CD8-positive, alpha-beta memory T cell (primary cell): ENCODE results near the gene DOCK2. TPM values are rescaled to one million over a fixed set of nuclear protein-coding genes. Genes with fewer than 3 reads are reported as not detected.

Experiments
- CTCF ChIA-PET: fragments of 350-600 bp; sonication (Branson Sonifier 250); formaldehyde crosslinking; loops from one replicate; lab custom pipeline; 2021; ENCODE audit warnings: antibody characterized with exemption; lab: Charles Lee
- POLR2A ChIA-PET: fragments of 350-600 bp; sonication (Branson Sonifier 250); formaldehyde crosslinking; loops from one replicate; lab custom pipeline; 2021; ENCODE audit warnings: antibody characterized with exemption; lab: Charles Lee
- DNase-seq, 5 donors: peaks; one replicate each; pipeline versions ENCODE4 v3.0.0 to v3.0.0-alpha.2; 2020 to 2022; ENCODE audit warnings: mixed read lengths in 1 of 5
- H3K27ac ChIP-seq: one replicate; pipeline ENCODE4 v1.7.0; 2013; ENCODE audit warnings: low read depth, mild to moderate bottlenecking, low read length, moderate library complexity
- H3K27me3 ChIP-seq: 2 replicates; pipeline ENCODE4 v1.7.0; 2013; ENCODE audit warnings: low read length, mild to moderate bottlenecking; ENCODE audit not compliant: insufficient read depth, poor library complexity, severe bottlenecking
- H3K36me3 ChIP-seq: 2 replicates; pipeline ENCODE4 v1.7.0; 2013; ENCODE audit warnings: mild to moderate bottlenecking, low read length, moderate library complexity; ENCODE audit not compliant: insufficient read depth
- H3K4me1 ChIP-seq: 2 replicates; pipeline ENCODE4 v1.7.0; 2013; ENCODE audit warnings: mild to moderate bottlenecking, low read length, moderate library complexity; ENCODE audit not compliant: insufficient read depth
- H3K4me3 ChIP-seq: 2 replicates; pipeline ENCODE4 v1.7.0; 2013; ENCODE audit warnings: mild to moderate bottlenecking, low read length
- H3K9me3 ChIP-seq: 2 replicates; pipeline ENCODE4 v1.7.0; 2013; ENCODE audit warnings: mild to moderate bottlenecking, low read length
- H3K27ac Mint-ChIP-seq, 8 donors: one replicate each; pipeline ENCODE4 v1.8.0; 2020 to 2021; ENCODE audit warnings: mixed read lengths in 8 of 8, mild to moderate bottlenecking in 6 of 8, inconsistent platforms in 3 of 8, moderate library complexity in 3 of 8
- H3K27me3 Mint-ChIP-seq, 2 donors: one replicate each; pipeline ENCODE4 v1.8.0; 2020 to 2021; ENCODE audit warnings: mixed read lengths in 2 of 2, mild to moderate bottlenecking in 1 of 2, moderate library complexity in 1 of 2
- H3K36me3 Mint-ChIP-seq, 3 donors: one replicate each; pipeline ENCODE4 v1.8.0; 2020 to 2021; ENCODE audit warnings: mixed read lengths in 3 of 3, inconsistent platforms in 1 of 3, mild to moderate bottlenecking in 1 of 3
- H3K4me1 Mint-ChIP-seq, 3 donors: one replicate each; pipeline ENCODE4 v1.8.0; 2020 to 2021; ENCODE audit warnings: mixed read lengths in 3 of 3, inconsistent platforms in 1 of 3, mild to moderate bottlenecking in 1 of 3
- H3K4me3 Mint-ChIP-seq, 7 donors: one replicate each; pipeline ENCODE4 v1.8.0; 2020 to 2021; ENCODE audit warnings: mixed read lengths in 7 of 7, mild to moderate bottlenecking in 6 of 7, moderate library complexity in 4 of 7, inconsistent platforms in 2 of 7
- H3K9me3 Mint-ChIP-seq, 5 donors: one replicate each; pipeline ENCODE4 v1.8.0; 2020 to 2022; ENCODE audit warnings: mixed read lengths in 5 of 5, mild to moderate bottlenecking in 3 of 5, moderate library complexity in 2 of 5, inconsistent platforms in 1 of 5
- polyA plus RNA-seq: library from polyadenylated mRNA; unstranded; fragments of 300-500 nt; fragmentation: Illumina TruSeq; gene quantifications from one replicate; pipeline ENCODE4 v1.2.3, GENCODE V29; 2021
- total RNA-seq, 2 experiments: library from RNA; stranded (reverse); gene quantifications; one replicate each; pipeline ENCODE4 v1.2.3, GENCODE V29; 2021

The DOCK2 gene
- total and polyA plus RNA-seq, 3 experiments from 2014 or later, result 102 to 157 (median 155) TPM

GRCh38 chr5:169895926-169896325, 258.9 kb downstream of the DOCK2 start:
- no peaks in the 10 kb centered on the region for H3K9me3 ChIP-seq
- POLR2A ChIA-PET, result no interaction called here
- H3K9me3 Mint-ChIP-seq, result no peaks in the 10 kb centered on the region
- H3K27ac Mint-ChIP-seq, result peak overlapping the region in 1 of 8 donors; percentile 40
- H3K4me1 ChIP-seq, result no peaks in the 10 kb centered on the region
- no peaks in the 10 kb centered on the region for H3K36me3 ChIP-seq
- no peaks in the 10 kb centered on the region for H3K27me3 Mint-ChIP-seq
- H3K4me3 Mint-ChIP-seq, result no peak overlapping the region
- H3K36me3 Mint-ChIP-seq, result peaks cover 0 to 66% (median 24%) of the 10 kb centered on the region in 3 donors
- H3K27ac ChIP-seq, result no peak overlapping the region
- CTCF ChIA-PET, result no interaction called here
- no peak for DNase-seq
- H3K4me1 Mint-ChIP-seq, result peaks cover 23 to 31% (median 30%) of the 10 kb centered on the region in 3 donors
- no peak overlapping the region for H3K4me3 ChIP-seq
- no peaks in the 10 kb centered on the region for H3K27me3 ChIP-seq

- H3K27me3 Mint-ChIP-seq, result no peaks in the 10 kb centered on the region
- H3K27me3 ChIP-seq, result no peaks in the 10 kb centered on the region
- no peak overlapping the region for H3K4me3 ChIP-seq
- H3K9me3 ChIP-seq, result no peaks in the 10 kb centered on the region
- H3K27ac ChIP-seq, result no peak overlapping the region
- ChIA-PET POLR2A (no interaction called here), CTCF (interaction anchor here (1.8 kb wide), 1 partner anchor 11 kb away, joined by 4 read pairs; no protein-coding TSS in a partner anchor)
- H3K4me3 Mint-ChIP-seq, result no peak overlapping the region
- peaks cover 0 to 66% (median 26%) of the 10 kb centered on the region in 3 donors for H3K36me3 Mint-ChIP-seq
- no peaks in the 10 kb centered on the region for H3K9me3 Mint-ChIP-seq
- peaks cover 30 to 41% (median 37%) of the 10 kb centered on the region in 3 donors for H3K4me1 Mint-ChIP-seq
- no peaks in the 10 kb centered on the region for H3K4me1 ChIP-seq
- H3K36me3 ChIP-seq, result no peaks in the 10 kb centered on the region
- H3K27ac Mint-ChIP-seq, result no peak overlapping the region
- no peak for DNase-seq
Measured at GRCh38 chr5:169897481-169897880, 260.4 kb downstream of the DOCK2 start.

GRCh38 chr5:169901896-169902295, 264.8 kb downstream of the DOCK2 start:
- Mint-ChIP-seq H3K4me1 (peaks cover 31 to 69% (median 37%) of the 10 kb centered on the region in 3 donors), H3K36me3 (peaks cover 0 to 49% (median 17%) of the 10 kb centered on the region in 3 donors), H3K9me3 (no peaks in the 10 kb centered on the region), H3K27me3 (no peaks in the 10 kb centered on the region), H3K27ac (peak overlapping the region in 4 of 8 donors; percentile 36 to 81 (median 58)), H3K4me3 (no peak overlapping the region)
- no peak overlapping the region for H3K4me3 ChIP-seq
- H3K27ac ChIP-seq, result no peak overlapping the region
- H3K4me1 ChIP-seq, result no peaks in the 10 kb centered on the region
- no peaks in the 10 kb centered on the region for H3K27me3 ChIP-seq
- ChIA-PET POLR2A (no interaction called here), CTCF (no interaction called here)
- no peaks in the 10 kb centered on the region for H3K9me3 ChIP-seq
- no peak for DNase-seq
- no peaks in the 10 kb centered on the region for H3K36me3 ChIP-seq

GRCh38 chr5:169904059-169904458, 267.0 kb downstream of the DOCK2 start:
- H3K27me3 ChIP-seq, result no peaks in the 10 kb centered on the region
- ChIA-PET POLR2A (no interaction called here), CTCF (no interaction called here)
- no peak overlapping the region for H3K4me3 ChIP-seq
- H3K9me3 ChIP-seq, result no peaks in the 10 kb centered on the region
- no peak overlapping the region for H3K4me3 Mint-ChIP-seq
- peaks cover 27 to 60% (median 28%) of the 10 kb centered on the region in 3 donors for H3K4me1 Mint-ChIP-seq
- no peaks in the 10 kb centered on the region for H3K36me3 ChIP-seq
- H3K27ac Mint-ChIP-seq, result peak overlapping the region in 1 of 8 donors; percentile 32
- no peak overlapping the region for H3K27ac ChIP-seq
- DNase-seq, result no peak
- H3K27me3 Mint-ChIP-seq, result no peaks in the 10 kb centered on the region
- H3K9me3 Mint-ChIP-seq, result no peaks in the 10 kb centered on the region
- peaks cover 0 to 34% (median 12%) of the 10 kb centered on the region in 3 donors for H3K36me3 Mint-ChIP-seq
- no peaks in the 10 kb centered on the region for H3K4me1 ChIP-seq

- no peaks in the 10 kb centered on the region for H3K36me3 ChIP-seq
- no peak for DNase-seq
- CTCF ChIA-PET, result no interaction called here
Measured at GRCh38 chr5:169904508-169904907, 267.4 kb downstream of the DOCK2 start.

GRCh38 chr5:169905017-169905416, 267.9 kb downstream of the DOCK2 start:
- H3K36me3 ChIP-seq, result no peaks in the 10 kb centered on the region
- H3K27me3 ChIP-seq, result no peaks in the 10 kb centered on the region
- CTCF ChIA-PET, result no interaction called here
- Mint-ChIP-seq H3K36me3 (peaks cover 0 to 28% (median 15%) of the 10 kb centered on the region in 3 donors), H3K9me3 (no peaks in the 10 kb centered on the region), H3K4me1 (peaks cover 20 to 58% (median 26%) of the 10 kb centered on the region in 3 donors), H3K4me3 (no peak overlapping the region), H3K27me3 (no peaks in the 10 kb centered on the region), H3K27ac (peak overlapping the region in 3 of 8 donors; percentile 7 to 64 (median 33))
- no peak for DNase-seq
- H3K4me1 ChIP-seq, result no peaks in the 10 kb centered on the region
- no peak overlapping the region for H3K27ac ChIP-seq
- H3K9me3 ChIP-seq, result no peaks in the 10 kb centered on the region
- POLR2A ChIA-PET, result no interaction called here
- H3K4me3 ChIP-seq, result no peak overlapping the region

More at GRCh38 chr5:169904508-169904907, 267.4 kb downstream of the DOCK2 start:
- peak overlapping the region in 3 of 8 donors; percentile 32 to 64 (median 54) for H3K27ac Mint-ChIP-seq
- peaks cover 24 to 59% (median 28%) of the 10 kb centered on the region in 3 donors for H3K4me1 Mint-ChIP-seq
- POLR2A ChIA-PET, result no interaction called here
- H3K9me3 Mint-ChIP-seq, result no peaks in the 10 kb centered on the region
- no peaks in the 10 kb centered on the region for H3K27me3 ChIP-seq
- no peak overlapping the region for H3K27ac ChIP-seq
- no peak overlapping the region for H3K4me3 ChIP-seq
- H3K27me3 Mint-ChIP-seq, result no peaks in the 10 kb centered on the region
- H3K4me1 ChIP-seq, result no peaks in the 10 kb centered on the region
- H3K9me3 ChIP-seq, result no peaks in the 10 kb centered on the region
- H3K36me3 Mint-ChIP-seq, result peaks cover 0 to 32% (median 12%) of the 10 kb centered on the region in 3 donors
- H3K4me3 Mint-ChIP-seq, result no peak overlapping the region

GRCh38 chr5:169906745-169907649, 269.9 kb downstream of the DOCK2 start:
- Histone ChIP-seq H3K27ac (no peak overlapping the region), H3K4me1 (no peaks in the 10 kb centered on the region), H3K27me3 (no peaks in the 10 kb centered on the region), H3K36me3 (no peaks in the 10 kb centered on the region), H3K9me3 (no peaks in the 10 kb centered on the region), H3K4me3 (no peak overlapping the region)
- ChIA-PET CTCF (no interaction called here), POLR2A (no interaction called here)
- DNase-seq, result no peak
- H3K9me3 Mint-ChIP-seq, result no peaks in the 10 kb centered on the region
- H3K27ac Mint-ChIP-seq, result peak overlapping the region in 5 of 8 donors; percentile 18 to 57 (median 33)
- H3K4me1 Mint-ChIP-seq, result peaks cover under 1 to 43% (median 12%) of the 10 kb centered on the region in 3 donors
- no peak overlapping the region for H3K4me3 Mint-ChIP-seq
- peaks cover 0 to 22% (median 12%) of the 10 kb centered on the region in 3 donors for H3K36me3 Mint-ChIP-seq
- no peaks in the 10 kb centered on the region for H3K27me3 Mint-ChIP-seq

- H3K27me3 ChIP-seq, result no peaks in the 10 kb centered on the region
- no peaks in the 10 kb centered on the region for H3K9me3 ChIP-seq
- Mint-ChIP-seq H3K27ac (peak overlapping the region in 1 of 8 donors; percentile 24), H3K9me3 (no peaks in the 10 kb centered on the region), H3K27me3 (no peaks in the 10 kb centered on the region), H3K36me3 (peaks cover 0 to 18% (median 12%) of the 10 kb centered on the region in 3 donors), H3K4me1 (peaks cover 10 to 40% (median 11%) of the 10 kb centered on the region in 3 donors), H3K4me3 (no peak overlapping the region)
- H3K4me3 ChIP-seq, result no peak overlapping the region
- no peaks in the 10 kb centered on the region for H3K36me3 ChIP-seq
- DNase-seq, result no peak
- ChIA-PET POLR2A (no interaction called here), CTCF (no interaction called here)
- H3K4me1 ChIP-seq, result no peaks in the 10 kb centered on the region
- H3K27ac ChIP-seq, result no peak overlapping the region
Measured at GRCh38 chr5:169908864-169909263, 271.8 kb downstream of the DOCK2 start.
